GM23248 (cell line): ENCODE measurements around the gene NOG.

Experiments used
- EZH2 ChIP-seq: fragments of 200-600 bp; sonication (generic); IDR thresholded peaks from 2 replicates; pipeline ENCODE4 v1.6.1; 2018; ENCODE audit warnings: antibody characterized with exemption, mild to moderate bottlenecking; ENCODE audit not compliant: insufficient read depth, poor library complexity, severe bottlenecking
- EZH2phosphoT487 ChIP-seq: fragments of 200-600 bp; sonication (generic); IDR thresholded peaks from 2 replicates; pipeline ENCODE4 v1.6.1; 2018; ENCODE audit warnings: antibody characterized with exemption, moderate library complexity, mild to moderate bottlenecking, low read depth; ENCODE audit not compliant: insufficient read depth

GRCh38 chr17:56570199-56570598, 23.3 kb upstream of the NOG start:
- TF ChIP-seq EZH2 (no peak), EZH2phosphoT487 (no peak)
